Measurements from ENCODE around the gene DDR1. TPM values are rescaled to one million over a fixed set of nuclear protein-coding genes. Genes with fewer than 3 reads are reported as not detected.
"Not testable (repeated sequence)": the region's sequence is repeated elsewhere in the genome, so short reads cannot be mapped to it uniquely, and the experiment has no call there.

The DDR1 gene
- total RNA-seq (2014; rRNA removed; shearing (Covaris generic)): 16.0 and 30.1 TPM in 2 replicates

DNA sequence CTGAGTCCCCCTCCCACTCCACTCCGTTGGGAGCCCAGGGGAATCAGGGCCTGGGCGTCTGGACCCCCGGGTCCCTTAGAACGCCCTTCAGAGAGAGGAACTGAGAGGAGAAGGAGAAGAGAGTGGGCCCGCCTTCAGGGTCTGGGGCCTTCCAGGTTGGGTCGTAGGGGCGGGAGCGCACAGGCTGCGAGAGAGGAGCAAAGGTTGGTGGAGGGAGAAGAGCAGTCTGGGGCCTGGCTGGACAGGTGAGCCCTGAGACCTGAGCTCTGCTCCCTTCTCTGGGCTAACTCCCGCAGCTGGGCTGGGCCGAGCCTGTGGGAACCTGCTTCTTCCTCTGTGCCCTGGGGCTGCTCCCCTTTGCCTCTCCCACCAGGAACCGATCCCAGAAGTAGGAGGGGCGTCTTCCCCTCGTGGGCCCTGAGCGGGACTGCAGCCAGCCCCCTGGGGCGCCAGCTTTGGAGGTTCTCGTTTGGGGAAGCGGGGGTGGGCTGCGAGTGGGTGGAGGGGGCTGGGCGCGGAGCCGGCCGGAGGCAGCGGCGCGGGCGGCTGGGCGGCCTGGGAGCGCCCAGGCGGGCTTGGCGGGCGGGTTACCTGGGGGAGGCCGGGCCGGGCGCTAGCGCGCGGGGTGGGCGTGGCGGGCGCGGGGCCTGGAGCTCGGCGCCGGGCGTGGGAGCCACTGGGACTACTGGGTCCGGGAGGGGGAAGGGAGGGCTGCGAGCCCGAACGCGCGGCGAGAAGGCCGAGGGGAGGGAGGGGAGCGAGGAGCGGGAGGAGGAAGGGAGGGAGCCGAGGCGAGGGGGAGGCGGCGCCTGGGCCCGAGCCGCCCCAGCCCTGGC lies at the start of gene DDR1:
DDR1 (plus strand) TSS at position 835 of the 836 bp plus-strand sequence. CDS start 4,211 bp downstream, outside the sequence.
- DNase-seq (ENCODE audit: low spot score): peak; percentile 56

- no peak for DNase-seq (ENCODE audit: low spot score)
Observed at GRCh38 chr6:30834646-30835045, 49.7 kb upstream of the DDR1 start.

DNA sequence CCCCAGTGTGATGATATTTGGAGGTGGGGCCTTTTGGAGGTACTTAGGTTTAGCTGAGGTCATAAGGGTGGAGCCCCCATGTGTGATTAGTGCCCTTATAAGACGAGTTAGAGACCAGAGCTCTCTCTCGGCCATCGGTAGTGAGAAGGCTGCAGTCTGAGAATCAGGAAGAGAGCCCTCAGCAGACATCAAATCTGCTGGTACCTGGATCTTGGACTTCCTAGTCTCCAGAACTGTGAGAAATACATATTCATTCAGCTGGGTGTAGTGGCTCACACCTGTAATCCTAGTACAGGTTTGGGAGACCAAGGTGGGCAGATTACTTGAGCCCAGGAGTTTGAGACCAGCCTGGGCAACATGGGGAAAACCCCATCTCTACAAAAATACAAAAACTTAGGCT lies 48.7 kb upstream of the DDR1 start:
- DNase-seq (ENCODE audit: low spot score): no peak

DNA sequence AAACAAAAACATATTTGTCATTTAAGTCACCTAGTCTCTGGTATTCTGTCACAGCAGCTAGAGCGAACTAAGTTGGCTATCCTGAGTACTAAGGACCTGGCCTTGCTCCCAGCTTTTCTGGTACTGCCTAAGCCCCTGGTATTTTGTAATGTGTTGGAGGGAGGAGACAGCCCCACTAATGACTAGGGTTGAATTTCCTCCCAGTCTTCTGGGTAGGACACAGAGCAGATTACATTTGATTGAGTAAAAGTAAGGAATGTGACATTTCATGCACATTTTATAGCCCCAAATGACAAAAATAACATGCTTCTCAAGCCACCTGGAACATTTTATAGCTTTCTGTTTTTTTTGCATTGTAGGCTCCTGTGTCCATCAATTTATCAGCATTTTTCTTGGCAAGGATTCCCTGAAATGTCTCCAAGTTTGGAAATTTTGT lies 47.9 kb upstream of the DDR1 start:
- DNase-seq (ENCODE audit: low spot score): peak; percentile 67

DNA sequence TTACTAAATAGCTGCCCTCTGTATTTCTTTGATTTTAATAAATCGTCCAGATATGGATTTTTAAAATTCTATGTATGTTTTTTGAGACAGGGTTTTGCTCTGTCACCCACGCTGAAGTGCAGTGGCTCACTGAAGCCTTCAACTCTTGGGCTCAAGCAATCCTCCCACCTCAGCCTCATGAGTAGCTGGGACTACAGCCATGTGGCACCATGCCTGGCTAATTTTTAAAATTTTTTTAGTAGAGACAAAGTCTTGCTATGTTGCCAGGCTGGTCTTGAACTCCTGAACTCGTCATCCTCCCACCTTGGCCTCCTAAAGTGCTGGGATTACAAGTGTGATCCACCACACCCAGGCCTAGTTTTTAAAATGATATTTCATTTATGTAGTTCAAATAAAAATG lies 47.4 kb upstream of the DDR1 start:
- DNase-seq (ENCODE audit: low spot score): no peak

DNA sequence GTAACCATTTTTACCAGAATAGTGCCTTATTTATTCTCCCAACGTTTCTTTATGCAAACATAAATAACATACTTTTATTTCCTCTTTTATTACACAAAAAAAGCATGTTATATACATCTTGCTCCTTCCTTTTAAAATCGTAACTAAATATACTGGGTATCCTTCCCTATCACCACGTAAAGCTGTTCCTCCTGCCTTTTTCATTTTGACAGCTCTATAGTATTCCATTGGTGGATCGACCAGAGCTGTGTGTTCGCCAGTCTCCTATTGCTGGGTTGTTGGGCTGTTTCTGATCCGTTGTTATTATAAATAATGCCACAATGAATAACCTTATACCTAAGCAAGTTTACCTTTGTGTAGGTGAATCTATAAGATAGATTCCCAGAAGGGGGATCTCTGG lies 46.9 kb upstream of the DDR1 start:
- DNase-seq (ENCODE audit: low spot score): no peak

DNA sequence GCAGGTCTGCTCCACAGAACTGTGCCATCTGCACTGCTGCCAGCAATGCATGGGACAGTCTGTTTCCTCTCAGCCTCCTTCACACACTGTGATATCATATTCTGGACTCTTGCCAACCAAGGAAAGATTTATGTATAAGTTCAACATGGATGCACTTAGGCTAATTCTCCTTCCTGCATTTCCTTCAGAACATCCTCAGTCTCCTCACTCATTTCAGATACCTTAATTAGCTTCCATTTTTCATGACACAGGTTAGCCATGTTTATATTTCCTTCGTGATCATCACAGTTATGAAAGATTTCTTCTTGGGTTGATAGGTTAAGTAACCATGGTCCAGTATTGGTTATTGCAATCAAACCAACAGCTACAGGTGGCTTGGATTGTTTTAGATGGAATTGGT lies 46.4 kb upstream of the DDR1 start:
- DNase-seq (ENCODE audit: low spot score): no peak

DNA sequence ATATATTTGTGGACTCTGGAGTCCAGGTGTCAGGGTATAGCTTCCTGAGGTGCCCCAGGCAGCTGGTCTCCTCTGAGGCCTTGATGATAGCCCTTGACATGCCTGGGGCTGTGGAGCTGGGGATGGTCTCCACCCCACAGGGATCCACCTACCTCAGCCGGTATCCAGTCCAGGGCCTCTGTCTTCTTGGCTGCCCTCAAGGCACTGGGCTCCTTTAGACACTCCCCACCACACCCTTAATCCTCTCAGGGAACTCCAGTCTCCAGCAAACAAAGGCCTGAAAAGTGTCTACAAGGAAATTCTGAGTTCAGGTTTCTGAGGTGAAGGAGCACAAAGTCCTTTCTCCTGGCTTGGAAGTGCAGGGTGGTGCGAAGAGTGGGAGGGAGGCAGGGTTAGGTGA lies 44.6 kb upstream of the DDR1 start:
- no peak for DNase-seq (ENCODE audit: low spot score)

GRCh38 chr6:30840084-30840934 lies 44.0 kb upstream of the DDR1 start:
- no peak for DNase-seq (ENCODE audit: low spot score)

DNA sequence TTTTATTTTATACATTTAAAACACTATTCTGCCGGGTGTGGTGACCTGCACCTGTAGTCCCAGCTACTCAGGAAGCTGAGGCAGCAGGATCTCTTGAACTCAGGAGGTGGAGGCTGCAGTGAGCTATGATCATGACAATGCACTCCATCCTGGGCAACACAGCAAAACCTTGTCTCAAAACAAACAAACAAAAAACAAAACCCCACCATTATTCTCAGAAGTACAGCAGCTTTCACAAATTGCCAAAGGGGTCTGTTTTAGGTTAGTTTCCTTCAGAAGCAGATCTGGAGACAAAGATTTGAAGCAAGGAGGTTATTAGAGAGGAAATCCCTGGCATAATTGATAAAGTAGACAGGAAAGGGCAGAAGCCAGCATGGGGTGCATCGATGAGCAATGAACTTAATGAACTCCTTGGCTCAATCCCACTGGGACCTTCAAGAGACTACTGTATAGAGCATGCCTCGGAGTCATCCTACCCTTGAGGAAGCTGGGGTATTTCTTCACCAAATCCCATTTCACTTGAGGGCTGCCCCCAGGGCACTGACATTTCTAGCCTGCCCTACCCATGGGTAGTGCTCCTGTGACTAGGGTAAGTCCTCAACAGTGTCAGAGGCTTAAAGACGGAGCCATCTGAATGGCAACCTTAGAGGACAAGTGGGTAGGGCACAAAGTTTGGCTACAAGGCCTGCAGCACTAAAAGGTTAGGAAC lies 43.2 kb upstream of the DDR1 start:
- DNase-seq (ENCODE audit: low spot score): no peak

- peak; percentile 35 for DNase-seq (ENCODE audit: low spot score)
Observed at GRCh38 chr6:30841644-30842504, 42.4 kb upstream of the DDR1 start.

DNA sequence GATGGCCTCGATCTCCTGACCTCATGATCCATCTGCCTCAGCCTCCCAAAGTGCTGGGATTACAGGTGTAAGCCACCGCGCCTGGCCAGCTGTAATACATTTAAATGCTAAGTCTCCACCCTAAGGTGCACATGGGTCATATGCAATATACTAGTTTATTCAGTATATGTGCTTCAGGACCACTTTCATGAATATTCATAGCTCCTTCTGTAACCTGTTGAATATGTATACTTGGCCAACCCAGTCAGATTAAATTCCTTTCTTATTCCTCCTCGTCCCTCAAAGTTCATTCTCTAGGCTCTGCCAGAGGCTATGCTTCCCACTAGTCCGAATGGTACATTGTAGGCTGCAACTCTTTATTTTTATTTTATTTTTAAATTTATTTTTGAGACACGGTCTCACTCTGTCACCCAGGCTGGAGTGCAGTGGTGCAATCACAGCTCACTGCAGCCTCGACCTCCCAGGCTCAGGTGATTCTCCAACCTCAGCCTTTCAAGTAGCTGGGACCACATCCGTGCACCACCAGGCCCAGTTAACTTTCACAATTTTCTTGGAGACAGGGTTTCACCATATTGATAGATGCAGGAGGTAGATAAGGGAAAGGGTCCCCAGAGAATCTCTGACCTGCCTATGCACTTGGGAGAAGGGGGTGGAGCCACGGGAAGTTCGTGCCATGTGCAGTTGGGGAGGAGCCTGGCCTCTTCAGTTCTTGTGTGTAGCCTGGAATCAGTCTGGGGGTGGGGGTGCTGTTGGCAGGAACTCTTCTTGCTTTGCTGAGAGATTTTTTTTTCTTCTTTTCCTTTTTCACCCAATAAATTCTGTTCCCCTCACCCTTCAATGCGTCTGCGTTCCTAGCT lies 41.3 kb upstream of the DDR1 start:
- peak; percentile 38 for DNase-seq (ENCODE audit: low spot score)

DNA sequence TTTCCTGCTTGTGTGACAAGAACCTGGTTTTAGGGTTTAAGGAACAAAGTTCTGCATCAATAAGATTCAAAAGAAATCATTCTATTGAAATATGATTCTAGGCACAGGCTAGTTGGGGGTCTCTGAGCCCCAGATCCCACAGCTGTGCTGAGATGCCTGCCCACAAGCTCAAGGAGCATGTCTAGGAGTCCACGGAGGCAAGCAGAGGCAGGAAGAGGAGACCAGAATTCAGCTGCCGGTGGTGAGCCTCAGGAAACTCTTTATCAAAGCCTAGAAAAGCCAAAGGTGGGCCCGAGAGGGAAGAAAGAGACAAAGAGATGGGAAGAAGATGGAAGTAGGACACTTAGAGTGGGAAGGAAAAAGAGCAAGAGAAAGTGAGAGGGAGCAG lies 40.7 kb upstream of the DDR1 start:
- no peak for DNase-seq (ENCODE audit: low spot score)

- DNase-seq (ENCODE audit: low spot score): peak; percentile 27
Observed at GRCh38 chr6:30844118-30844535, 40.2 kb upstream of the DDR1 start.

- no peak for DNase-seq (ENCODE audit: low spot score)
Observed at GRCh38 chr6:30845183-30845582, 39.1 kb upstream of the DDR1 start.

DNA sequence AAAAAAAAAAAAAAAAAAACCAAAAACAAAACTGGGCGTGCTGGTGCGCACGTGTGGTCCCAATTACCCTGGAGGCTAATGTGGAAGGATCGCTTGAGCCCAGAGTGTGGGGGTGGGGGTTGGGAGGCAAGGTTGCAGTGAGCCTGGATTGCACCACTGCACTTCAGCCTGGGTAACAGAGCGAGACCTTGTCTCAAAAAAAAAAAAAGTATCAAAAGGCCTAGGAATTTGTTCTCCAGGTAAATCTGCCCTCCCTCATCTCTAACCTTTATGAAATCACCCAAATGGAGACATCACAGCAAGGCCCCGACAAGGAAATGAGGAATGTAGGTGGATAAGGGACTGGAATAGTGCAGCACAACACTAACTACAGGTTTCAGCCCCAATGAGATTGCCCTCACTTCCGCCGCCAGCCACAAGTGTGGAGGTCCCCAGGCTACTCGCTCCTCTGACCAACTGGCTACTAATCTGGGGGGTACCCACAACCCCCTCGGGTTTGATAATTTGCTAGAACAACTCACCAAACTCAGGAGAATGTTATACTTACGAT lies 36.8 kb upstream of the DDR1 start:
- DNase-seq (ENCODE audit: low spot score): no peak

GRCh38 chr6:30847971-30848436 lies 36.3 kb upstream of the DDR1 start:
- no peak for DNase-seq (ENCODE audit: low spot score)

DNA sequence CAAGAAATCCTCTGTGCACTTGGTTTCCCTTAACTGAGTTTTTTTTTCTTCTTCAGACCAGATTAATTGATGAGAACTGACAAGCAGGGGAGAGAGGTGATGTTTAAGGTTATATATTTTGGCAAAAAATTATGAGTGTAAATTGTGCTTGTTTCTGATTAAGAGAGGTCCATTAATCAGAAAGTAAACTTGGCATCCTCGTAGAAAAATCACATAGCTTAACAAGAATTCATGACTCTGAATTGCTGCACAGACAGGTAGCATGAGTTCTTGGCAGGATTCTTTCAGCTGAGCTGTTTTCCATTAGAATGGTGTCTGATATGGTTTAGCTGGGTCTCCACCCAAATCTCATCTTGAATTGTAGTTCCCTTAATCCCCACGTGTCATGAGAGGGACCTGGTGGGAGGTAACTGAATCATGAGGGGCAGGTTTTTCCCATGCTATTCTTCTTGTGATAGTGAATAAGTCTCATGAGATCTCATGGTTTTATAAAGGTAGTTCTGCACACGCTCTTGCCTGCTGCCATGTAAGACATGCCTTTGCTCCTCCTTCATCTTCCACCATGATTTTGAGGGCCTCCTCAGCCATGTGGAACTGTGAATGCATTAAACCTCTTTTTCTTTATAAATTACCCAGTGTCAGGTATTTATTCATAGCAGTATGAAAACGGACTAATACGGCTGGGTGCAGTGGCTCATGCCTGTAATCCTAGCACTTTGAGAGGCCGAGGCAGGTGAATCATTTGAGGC lies 34.2 kb upstream of the DDR1 start:
- DNase-seq (ENCODE audit: low spot score): no peak

GRCh38 chr6:30852459-30852858 lies 31.9 kb upstream of the DDR1 start:
- not testable (repeated sequence) for DNase-seq (ENCODE audit: low spot score)

All from H4 (cell line).